GM19239 (cell line): ENCODE results near the gene B3GALT4.
"Not testable (repeated sequence)": the region's sequence is repeated elsewhere in the genome, so short reads cannot be mapped to it uniquely, and the experiment has no call there.

Experiments
- DNase-seq: peaks from one replicate; pipeline ENCODE4 v3.0.0; 2011; ENCODE audit warnings: low spot score; ENCODE audit not compliant: insufficient read length
- FAIRE-seq: peaks from 2 replicates; lab custom pipeline; 2011; peaks lifted over from hg19 to GRCh38; lab: Jason Lieb, UNC

B3GALT4 gene

DNA sequence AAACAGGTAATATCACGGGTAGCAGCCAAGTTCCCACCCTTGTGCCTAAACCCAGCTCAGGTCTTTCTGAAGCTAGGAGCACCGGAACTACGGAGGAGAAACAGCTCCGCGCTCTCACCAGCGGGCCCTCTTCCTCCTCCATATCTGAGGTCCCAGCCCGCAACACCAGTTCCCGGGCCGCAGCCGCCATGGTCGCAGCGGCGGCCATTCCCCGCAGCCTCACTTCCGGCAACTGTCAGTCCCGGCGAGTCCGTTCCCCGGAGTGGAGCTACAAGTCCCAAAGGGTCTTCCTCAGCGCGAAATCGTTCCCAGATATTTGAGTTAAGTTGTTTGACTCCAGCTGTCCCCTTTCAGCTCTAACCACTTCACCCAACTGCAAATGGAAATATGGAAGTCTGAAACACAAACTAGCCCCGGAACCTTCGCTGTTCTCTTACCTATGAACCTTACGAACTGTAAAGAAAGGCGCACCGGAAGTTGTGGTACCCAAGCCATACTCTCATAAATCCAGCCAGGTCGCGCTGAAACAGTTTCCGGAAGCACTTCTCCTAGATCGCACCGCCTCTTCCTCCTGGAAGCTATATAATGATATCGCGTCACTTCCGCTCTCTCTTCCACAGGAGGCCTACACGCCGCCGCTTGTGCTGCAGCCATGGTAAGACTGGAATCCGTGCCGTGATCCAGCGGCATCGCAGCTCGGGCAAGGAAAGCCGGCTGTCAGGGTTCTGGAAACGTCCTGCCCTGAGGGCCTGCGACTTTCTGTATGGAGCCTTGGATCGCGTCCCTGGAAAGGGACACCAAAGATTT, 5.3 kb upstream of the B3GALT4 start, which contains the start of the genes RPS18 and VPS52:
RPS18 (plus strand) TSS at position 608 of the 807 bp plus-strand sequence; CDS start at position 653, 45 bp downstream.
VPS52 (minus strand) TSS at position 409 of the 807 bp plus-strand sequence; CDS start at position 208, 201 bp downstream.
- FAIRE-seq (peak; percentile 97), DNase-seq (peak; percentile 73)

DNA sequence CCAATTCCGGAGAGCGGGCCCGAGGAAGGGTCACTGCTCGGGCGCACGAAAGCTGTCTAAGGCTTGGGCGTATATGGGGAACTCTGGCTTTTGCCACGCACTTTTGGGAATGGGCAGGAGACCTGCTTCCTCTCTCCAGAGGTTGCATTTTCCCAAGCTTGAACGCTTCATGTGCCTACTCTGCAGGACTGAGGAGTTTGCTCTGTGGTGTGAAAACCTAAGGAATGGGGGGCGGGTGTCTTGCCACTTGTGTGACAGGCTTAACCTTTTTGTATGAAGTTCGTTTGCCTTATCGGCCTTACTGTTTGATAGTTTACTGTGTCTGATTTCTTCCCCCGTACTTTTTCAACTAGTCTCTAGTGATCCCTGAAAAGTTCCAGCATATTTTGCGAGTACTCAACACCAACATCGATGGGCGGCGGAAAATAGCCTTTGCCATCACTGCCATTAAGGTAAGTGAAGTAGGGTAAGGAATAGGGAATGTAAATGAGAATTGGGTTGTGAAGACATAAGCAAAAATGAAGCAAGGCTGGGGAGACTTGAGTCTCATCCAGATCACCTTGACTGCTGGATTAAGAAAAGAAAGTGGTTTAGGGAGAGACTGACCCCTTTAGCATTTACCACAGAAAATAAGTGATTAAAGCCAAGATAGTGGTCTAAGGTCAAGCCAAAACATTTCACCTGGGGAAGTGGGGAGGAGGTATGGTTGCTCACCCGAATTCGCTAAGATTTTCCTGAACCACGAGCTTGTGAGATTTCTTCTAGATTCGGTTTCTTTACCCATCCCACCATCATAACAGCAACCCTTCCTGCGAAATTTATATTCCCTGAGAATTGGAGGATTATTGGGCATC, 4.4 kb upstream of the B3GALT4 start:
- DNase-seq (no peak), FAIRE-seq (no peak)

DNA sequence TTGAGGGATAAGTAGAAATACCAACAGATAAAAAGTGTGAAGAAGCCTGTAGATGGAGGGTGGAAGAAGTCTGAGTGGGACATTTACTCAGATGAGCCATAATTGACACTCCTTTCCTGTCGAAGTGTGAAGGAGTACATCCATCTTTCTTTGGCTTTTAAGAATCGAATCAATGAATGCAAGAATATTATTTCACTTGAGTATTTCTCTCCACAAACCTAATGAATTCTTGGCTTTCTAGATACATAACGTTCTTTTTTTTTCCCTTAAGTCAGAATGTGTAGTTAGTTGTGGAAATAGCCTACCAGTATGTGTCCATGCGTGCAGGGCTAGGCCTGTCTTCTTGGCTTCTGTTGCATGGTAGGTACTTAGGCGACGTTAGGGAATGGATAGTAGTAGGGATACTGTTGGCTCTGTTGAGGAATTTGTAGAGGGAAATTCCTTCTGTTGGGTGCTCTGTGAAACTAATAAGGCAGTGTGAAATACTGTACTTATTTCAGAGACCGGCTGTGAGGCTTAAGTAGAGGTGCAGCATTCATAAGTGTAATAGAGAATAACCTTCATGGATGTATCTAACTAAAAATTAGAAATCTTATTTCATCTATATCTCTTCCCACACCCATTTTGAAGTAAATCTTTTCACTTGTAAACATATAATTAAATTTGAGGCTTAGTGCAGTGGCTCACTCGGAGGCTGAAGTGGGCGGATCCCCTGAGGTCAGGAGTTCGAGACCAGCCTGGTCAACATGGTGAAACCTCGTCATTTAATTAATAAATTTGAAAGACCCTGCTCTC, 3.6 kb upstream of the B3GALT4 start:
- FAIRE-seq = no peak
- no peak for DNase-seq

DNA sequence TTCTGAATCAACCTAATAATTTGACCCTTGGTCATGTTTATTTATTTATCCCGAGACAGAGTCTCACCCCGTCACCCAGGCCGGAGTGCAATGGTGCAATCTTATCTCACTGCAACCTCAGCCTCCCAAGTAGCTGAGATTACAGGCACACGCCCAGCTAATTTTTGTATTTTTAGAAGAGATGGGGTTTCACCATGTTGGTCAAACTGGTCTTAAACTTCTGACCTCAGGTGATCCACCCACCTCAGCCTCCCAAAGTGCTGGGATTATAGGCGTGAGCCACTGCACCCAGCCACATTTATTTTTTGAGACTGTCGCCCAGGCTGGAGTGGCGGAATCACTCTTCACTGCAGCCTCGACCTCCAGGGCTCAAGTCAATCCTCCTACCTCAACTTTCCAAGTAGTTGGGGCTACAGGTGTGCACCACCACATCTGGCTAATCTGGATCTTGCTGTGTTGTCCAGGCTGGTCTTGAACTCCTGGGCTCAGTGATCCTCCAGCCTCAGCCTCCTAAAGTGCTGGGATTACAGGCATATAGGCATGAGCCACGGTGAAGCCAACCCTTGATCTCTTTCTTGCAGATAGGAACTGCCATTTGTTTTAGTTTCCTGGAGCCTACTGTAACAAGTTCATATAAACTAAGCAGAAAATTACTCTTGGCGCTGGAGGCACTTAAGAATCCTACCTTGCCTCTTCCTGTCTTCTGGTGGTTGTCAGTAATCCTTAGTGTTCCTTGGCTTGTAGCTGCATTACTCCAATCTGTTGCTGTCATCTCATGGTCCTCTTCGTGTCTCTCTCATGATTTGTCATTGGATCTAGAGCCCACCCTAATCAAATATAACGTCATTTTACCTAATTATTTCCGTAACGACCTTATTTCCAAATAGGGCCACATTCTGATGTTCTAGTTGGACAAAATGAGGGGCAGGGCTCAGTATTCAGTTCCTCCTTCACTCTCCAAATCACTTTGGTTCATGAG, 2.7 kb upstream of the B3GALT4 start:
- FAIRE-seq (no peak), DNase-seq (no peak)

DNA sequence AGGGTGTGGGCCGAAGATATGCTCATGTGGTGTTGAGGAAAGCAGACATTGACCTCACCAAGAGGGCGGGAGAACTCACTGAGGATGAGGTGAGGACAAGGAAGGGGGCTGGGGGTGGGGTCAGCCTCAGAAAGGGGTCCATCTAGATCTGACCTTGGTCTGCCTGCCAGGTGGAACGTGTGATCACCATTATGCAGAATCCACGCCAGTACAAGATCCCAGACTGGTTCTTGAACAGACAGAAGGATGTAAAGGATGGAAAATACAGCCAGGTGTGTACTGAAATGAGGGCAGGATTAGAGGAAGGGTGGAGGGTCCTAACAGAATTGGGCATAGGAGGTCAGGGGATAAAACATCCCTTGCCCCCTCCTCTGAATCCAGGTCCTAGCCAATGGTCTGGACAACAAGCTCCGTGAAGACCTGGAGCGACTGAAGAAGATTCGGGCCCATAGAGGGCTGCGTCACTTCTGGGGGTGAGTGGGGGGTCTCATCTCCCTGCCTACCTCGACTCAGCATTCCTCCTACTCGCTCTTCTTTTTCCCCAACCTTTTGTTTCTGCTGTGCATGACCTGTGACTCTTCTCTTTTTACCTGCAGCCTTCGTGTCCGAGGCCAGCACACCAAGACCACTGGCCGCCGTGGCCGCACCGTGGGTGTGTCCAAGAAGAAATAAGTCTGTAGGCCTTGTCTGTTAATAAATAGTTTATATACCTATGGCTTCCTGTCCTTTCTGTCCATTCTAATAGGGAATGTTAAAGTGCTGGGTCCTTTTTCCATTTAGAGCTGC, 935 bp upstream of the B3GALT4 start:
- DNase-seq, FAIRE-seq: not testable (repeated sequence)

DNA sequence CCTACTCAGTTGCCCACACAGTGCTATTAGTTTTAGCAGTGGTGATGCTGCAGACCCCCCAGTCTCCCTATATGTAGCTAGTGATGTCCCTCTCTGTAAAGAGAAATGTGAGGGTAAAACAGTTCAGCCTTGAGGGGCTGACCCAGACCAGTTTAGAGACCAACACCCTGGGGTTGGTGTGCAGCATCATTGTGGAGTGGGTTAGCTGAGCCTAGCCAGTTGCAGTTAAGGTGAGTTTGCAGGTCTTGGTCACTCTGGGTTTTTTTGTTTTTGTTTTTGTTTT, 401 bp upstream of the B3GALT4 start:
- FAIRE-seq (no peak), DNase-seq (no peak)

DNA sequence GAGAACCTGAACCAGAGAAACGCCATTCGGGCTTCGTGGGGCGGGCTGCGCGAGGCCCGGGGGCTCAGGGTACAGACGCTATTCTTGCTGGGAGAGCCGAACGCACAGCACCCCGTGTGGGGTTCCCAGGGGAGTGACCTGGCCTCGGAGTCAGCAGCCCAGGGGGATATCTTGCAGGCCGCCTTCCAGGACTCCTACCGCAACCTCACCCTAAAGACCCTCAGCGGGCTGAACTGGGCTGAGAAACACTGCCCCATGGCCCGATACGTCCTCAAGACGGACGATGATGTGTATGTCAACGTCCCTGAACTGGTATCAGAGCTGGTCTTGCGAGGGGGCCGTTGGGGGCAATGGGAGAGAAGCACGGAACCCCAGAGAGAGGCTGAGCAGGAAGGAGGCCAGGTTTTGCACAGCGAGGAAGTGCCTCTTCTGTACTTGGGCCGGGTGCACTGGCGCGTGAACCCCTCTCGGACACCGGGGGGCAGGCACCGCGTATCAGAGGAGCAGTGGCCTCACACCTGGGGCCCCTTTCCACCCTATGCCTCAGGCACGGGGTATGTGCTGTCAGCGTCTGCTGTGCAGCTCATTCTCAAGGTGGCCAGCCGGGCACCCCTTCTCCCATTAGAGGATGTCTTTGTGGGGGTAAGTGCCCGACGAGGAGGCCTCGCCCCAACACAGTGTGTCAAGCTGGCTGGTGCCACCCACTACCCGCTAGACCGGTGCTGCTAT, 904 bp downstream of the B3GALT4 start:
- FAIRE-seq (no peak), DNase-seq (no peak)

DNA sequence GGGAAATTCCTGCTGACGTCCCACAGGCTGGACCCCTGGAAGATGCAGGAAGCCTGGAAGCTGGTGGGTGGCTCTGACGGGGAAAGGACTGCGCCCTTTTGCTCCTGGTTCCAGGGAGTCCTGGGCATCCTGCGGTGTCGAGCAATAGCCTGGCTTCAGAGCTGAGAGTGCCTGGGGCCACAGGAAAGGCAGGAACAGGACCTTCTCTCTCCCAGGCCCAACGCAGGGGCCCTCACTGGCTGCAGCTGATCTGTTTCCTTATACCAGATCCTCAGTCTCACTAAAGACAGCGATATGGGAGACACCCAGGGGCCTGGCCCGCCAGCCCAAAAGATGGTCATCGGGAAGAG, 1.4 kb downstream of the B3GALT4 start:
- no peak for FAIRE-seq
- DNase-seq = no peak

DNA sequence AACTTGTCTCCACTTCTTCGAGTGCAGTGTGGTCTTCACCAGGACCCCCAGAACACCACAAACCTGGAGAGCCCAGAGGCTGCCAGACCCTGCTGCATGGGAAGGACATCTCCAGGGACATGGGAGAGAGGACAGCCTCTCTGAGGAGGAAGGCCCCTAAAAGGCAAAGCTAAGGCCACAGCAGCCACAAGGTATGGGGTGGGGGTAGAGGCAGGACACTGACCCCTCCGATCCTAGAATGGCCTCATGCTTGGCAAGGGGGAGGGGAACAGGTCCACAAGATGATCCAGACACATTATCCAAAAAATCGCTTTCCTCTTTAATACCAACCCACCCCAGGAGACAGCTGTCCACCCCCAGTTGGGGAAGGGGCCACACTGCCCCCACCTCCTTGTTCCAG, 1.9 kb downstream of the B3GALT4 start:
- DNase-seq (no peak), FAIRE-seq (no peak)

DNA sequence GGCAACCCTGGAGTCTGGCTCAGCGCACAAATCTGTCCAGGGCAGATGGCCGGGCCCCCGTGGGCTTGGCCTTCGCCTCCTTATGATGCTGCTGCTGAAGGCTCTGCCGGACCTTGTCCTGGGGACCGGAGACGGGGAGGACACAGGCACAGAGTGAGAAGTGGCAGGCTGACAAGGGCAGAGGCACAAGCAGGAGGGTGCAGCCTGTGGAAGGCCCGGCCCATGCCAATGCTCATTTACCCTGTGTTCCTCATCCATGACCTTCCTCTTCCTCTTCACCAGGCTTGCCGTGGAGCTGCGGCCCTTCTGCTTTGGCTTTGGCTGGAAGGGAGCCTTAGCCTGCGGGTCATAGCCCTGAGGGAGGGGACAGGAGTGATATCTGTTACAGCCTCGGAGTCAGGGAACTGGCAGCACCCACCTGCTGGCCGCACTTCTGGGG, 2.4 kb downstream of the B3GALT4 start:
- DNase-seq (no peak), FAIRE-seq (no peak)

DNA sequence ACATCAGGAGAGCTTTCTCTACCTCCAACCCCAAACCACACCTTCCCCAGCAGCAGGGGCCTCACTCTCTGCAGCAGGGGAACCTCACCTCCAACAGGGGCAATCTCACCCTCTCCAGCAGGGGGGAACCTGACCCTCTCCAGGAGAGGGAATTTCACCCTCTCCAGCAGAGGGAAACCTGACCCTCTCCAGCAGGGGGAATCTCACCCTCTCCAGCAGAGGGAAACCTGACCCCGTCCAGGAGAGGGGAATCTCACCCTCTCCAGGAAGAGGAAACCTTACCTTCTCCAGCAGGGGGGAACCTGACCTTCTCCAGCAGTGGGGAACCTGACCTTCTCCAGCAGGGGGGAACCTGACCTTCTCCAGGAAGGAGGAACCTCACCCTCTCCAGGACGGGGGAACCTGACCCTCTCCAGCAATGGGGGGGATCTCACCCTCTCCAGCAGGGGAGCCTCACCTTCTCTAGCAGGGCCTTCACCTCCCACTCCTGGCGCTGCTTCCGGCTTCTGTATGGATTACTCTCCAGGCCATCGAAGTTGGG, 3.1 kb downstream of the B3GALT4 start:
- FAIRE-seq (no peak), DNase-seq (no peak)

DNA sequence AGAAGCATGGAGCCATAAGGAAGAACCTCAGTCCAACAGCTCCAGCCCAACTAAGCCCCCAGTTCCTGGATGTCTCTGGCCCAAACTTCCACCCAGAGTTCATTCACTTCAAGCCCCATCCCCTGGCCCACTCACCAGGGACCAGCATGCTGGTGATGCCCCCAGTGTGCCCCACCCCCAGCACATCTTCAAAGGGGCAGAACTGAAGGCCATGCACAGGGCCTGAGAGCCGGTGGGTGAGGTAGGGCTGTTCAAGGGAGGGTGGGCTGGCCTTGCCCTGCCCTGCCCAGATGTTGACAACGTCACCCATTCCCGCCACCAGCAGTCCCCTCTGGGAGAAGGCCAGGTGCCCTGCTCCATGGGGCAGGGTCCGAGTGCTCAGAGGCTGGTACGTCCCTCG, 3.6 kb downstream of the B3GALT4 start:
- no peak for FAIRE-seq
- DNase-seq = no peak

DNA sequence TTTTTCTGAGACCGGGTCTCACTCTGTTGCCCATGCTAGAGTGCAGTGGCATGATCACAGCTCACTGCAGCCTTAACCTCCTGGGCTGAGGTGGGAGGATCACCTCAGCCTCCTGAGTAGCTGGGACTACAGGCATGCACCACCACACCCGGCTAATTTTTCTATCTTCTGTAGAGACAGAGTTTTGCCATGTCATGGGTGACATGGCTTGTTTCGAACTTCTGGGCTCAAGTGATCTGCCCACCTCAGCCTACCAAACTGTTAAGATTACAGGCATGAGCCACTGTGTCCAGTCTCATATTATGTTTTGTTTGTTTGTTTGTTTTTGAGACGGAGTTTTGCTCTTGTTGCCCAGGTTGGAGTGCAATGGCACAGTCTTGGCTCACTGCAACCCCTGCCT, 8.3 kb downstream of the B3GALT4 start:
- FAIRE-seq, DNase-seq: not testable (repeated sequence)

DNA sequence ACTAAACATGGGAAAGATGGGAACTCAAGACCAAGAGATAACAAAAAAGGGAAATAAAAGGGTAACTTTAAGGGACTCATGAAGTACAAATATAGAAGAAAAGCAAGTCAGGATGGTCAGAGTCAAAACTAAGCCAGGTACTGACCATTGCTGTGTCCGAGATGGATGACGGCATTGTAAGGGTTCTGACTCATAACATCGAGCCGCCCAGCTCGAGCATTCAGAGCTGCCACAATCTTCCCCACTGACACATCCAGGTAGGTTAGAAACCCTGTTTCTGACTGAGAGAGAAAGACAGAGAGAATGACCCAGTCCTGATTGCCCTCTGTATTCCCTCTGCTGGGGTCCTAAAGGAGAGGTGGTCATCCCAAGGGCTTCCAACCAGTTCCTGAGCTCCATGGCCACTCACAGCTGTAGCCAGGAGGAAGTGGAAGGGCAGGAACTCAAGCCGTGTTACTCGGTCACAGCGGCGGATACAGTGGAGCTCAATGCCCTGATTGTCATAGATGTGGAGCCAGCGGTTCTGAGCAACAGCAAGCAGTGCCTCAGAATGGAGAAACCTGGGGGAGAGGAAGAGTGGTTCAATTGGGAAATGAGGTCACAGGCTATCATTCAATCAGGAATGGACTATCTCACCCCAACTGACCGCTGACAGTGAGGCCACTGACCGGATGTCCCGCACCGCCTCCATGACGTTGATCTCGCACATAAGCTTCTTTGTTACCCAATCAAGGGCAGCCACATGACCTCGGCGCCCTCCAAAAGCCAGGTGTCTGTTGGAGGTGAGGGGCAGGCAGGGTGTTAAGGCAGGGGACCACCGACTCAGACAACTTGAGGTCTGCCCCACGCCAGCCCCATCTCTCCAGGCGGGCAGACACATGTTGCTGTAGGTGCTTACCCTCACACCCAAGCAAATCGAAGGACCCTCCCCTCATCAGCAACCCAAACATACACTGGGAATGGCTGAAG, 10.3 kb downstream of the B3GALT4 start:
- FAIRE-seq (no peak), DNase-seq (no peak)

DNA sequence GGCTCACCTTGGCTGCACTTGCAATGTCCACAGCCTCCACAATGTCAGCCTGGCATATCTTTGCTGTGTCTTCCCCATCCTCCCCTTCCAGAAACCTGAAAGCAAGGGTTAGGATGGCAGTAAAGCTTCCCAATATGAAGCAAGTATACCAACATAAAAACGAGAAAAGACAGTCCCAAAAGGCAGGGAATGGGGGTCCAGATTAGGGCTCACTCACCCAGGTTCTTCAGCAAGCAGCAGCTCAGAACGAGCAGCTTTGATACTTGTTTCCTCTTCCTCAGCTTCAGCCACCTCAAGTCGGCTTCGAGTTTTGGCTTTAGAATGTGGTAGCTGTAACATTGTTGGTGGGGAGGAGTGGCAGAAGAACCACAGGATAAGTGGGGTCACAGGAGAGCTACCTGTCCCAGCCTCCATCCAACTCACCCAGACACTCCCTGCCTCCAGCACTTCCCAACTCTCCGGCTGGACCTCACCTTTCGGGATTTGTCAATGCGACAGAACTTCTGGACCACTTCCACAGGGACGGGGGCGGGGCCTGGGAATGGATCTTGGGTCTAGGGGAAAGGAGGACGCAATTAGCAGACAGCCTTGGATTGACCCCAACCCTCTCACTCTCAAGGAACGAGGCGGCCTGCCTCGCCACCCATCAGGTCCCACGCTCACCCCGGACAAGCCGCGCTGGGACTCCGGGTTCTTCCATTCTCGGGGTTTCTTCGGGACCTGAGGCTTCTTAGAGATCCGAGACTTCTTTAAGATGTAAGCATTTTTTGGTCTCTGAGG, 11.4 kb downstream of the B3GALT4 start:
- DNase-seq (no peak), FAIRE-seq (no peak)
